Prostate gland (tissue), 2 donors: ENCODE measurements around the gene CCSAP.

Source experiments
- CTCF ChIP-seq, 4 experiments: fragments of 200-600 bp in 2 of 4; fragments of 450-650 bp in 2 of 4; sonication (generic) in 2 of 4; IDR thresholded peaks; 1 replicate in 3 of 4; 2 replicates in 1 of 4; pipeline ENCODE4 v1.5.1; 2016 to 2019; ENCODE audit warnings: antibody characterized with exemption in 4 of 4, mild to moderate bottlenecking in 2 of 4, moderate library complexity in 2 of 4
- POLR2A ChIP-seq: fragments of 450-650 bp; IDR thresholded peaks from one replicate; pipeline ENCODE4 v1.6.1; 2016; ENCODE audit warnings: antibody characterized with exemption, mild to moderate bottlenecking
- POLR2AphosphoS5 ChIP-seq: sonication (generic); formaldehyde crosslinking; IDR thresholded peaks from one replicate; pipeline ENCODE4 v1.6.1; 2017; ENCODE audit warnings: antibody characterized with exemption

- TF ChIP-seq POLR2AphosphoS5 (no peak), POLR2A (no peak), CTCF (IDR thresholded peaks at IDR 0.05) (no peak)
Observed at GRCh38 chr1:229339520-229339919, 3.3 kb downstream of the CCSAP start.
